ENCODE results near the gene PTPRG.

The PTPRG gene

GRCh38 chr3:62100282-62100989, 539.1 kb downstream of the PTPRG start:
- Histone ChIP-seq H3K4me3 (IDR thresholded peaks at IDR 0.05; ENCODE audit: insufficient read depth, low read depth, low read length) (no peak overlapping the region), H3K4me1 (ENCODE audit: low read depth, poor library complexity, severe bottlenecking) (no peaks in the 10 kb centered on the region), H3K9ac (no peak overlapping the region), H3K36me3 (ENCODE audit: insufficient read depth) (no peaks in the 10 kb centered on the region), H3K4me2 (no peak overlapping the region), H4K20me1 (ENCODE audit: insufficient read depth) (no peaks in the 10 kb centered on the region), H2AFZ (ENCODE audit: low read depth) (no peak overlapping the region), H3K27ac (no peak overlapping the region), H3K79me2 (ENCODE audit: insufficient read depth, low read depth) (no peaks in the 10 kb centered on the region), H3K27me3 (ENCODE audit: insufficient read depth, low read depth) (no peaks in the 10 kb centered on the region)
- TF ChIP-seq, protein P1, sequence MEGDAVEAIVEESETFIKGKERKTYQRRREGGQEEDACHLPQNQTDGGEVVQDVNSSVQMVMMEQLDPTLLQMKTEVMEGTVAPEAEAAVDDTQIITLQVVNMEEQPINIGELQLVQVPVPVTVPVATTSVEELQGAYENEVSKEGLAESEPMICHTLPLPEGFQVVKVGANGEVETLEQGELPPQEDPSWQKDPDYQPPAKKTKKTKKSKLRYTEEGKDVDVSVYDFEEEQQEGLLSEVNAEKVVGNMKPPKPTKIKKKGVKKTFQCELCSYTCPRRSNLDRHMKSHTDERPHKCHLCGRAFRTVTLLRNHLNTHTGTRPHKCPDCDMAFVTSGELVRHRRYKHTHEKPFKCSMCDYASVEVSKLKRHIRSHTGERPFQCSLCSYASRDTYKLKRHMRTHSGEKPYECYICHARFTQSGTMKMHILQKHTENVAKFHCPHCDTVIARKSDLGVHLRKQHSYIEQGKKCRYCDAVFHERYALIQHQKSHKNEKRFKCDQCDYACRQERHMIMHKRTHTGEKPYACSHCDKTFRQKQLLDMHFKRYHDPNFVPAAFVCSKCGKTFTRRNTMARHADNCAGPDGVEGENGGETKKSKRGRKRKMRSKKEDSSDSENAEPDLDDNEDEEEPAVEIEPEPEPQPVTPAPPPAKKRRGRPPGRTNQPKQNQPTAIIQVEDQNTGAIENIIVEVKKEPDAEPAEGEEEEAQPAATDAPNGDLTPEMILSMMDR (conservative IDR thresholded peaks at IDR 0.05; ENCODE audit: low read depth, low read length) = no peak

- Histone ChIP-seq H3K79me2 (ENCODE audit: insufficient read depth, low read depth) (no peaks in the 10 kb centered on the region), H3K36me3 (ENCODE audit: insufficient read depth) (no peaks in the 10 kb centered on the region), H3K4me1 (ENCODE audit: low read depth, poor library complexity, severe bottlenecking) (no peaks in the 10 kb centered on the region), H2AFZ (ENCODE audit: low read depth) (no peak overlapping the region), H3K4me2 (no peak overlapping the region), H3K27ac (no peak overlapping the region), H3K27me3 (ENCODE audit: insufficient read depth, low read depth) (no peaks in the 10 kb centered on the region), H4K20me1 (ENCODE audit: insufficient read depth) (no peaks in the 10 kb centered on the region), H3K9ac (no peak overlapping the region), H3K4me3 (IDR thresholded peaks at IDR 0.05; ENCODE audit: insufficient read depth, low read depth, low read length) (no peak overlapping the region)
- TF ChIP-seq, protein P1 (conservative IDR thresholded peaks at IDR 0.05; ENCODE audit: low read depth, low read length) = no peak
These were observed 540.1 kb downstream of the PTPRG start for GRCh38 chr3:62101488-62101887.

DNA sequence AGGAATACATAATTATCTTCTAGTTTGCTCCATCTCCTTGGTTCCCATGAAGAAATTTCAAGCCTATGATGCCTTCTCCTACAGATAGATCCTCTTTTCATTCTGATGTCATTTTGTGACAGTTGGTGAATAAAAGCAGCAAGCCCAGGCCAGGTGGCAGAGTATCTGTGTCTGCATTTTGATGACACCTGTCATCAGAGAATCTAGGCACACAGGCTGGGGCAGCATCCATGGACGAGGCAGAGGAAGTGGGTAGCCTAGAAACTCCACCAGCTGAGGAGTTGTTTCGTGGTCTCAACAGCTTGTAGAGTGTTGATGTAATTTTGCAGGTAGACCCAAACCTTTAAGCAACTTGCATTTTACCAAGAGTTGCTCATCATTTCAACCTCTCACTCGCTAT, 542.2 kb downstream of the PTPRG start:
- Histone ChIP-seq H4K20me1 (ENCODE audit: insufficient read depth) (no peaks in the 10 kb centered on the region), H3K4me2 (no peak overlapping the region), H3K27me3 (ENCODE audit: insufficient read depth, low read depth) (no peaks in the 10 kb centered on the region), H3K27ac (no peak overlapping the region), H3K4me3 (IDR thresholded peaks at IDR 0.05; ENCODE audit: insufficient read depth, low read depth, low read length) (no peak overlapping the region), H3K36me3 (ENCODE audit: insufficient read depth) (no peaks in the 10 kb centered on the region), H3K79me2 (ENCODE audit: insufficient read depth, low read depth) (no peaks in the 10 kb centered on the region), H3K9ac (no peak overlapping the region), H3K4me1 (ENCODE audit: low read depth, poor library complexity, severe bottlenecking) (no peaks in the 10 kb centered on the region), H2AFZ (ENCODE audit: low read depth) (no peak overlapping the region)
- TF ChIP-seq, protein P1 (conservative IDR thresholded peaks at IDR 0.05; ENCODE audit: low read depth, low read length) = no peak

DNA sequence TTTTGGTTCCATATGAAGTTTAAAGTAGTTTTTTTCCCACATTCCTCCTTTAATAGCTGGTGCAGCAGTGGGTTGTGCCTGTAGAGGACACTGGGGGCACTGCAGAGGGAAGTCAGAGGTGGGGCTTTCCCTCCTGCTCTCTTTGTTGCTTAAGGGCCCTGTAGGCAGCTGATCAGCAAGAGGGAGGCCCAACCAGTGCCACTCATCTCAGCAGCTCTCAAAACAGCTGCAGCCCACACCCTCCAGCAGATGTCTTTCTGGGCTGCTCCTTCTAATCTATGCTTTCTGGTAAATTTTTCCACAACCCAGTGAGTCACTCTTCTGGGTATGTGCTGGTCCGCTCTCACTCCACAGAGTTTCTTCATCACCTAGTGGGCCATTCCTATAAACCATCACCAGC, 548.2 kb downstream of the PTPRG start:
- no peaks in the 10 kb centered on the region for H4K20me1 ChIP-seq (ENCODE audit: insufficient read depth)
- no peaks in the 10 kb centered on the region for H3K27me3 ChIP-seq (ENCODE audit: insufficient read depth, low read depth)
- no peak overlapping the region for H3K9ac ChIP-seq
- no peak overlapping the region for H3K4me3 ChIP-seq (IDR thresholded peaks at IDR 0.05; ENCODE audit: insufficient read depth, low read depth, low read length)
- H3K4me2 ChIP-seq = no peak overlapping the region
- TF ChIP-seq, protein P1 (conservative IDR thresholded peaks at IDR 0.05; ENCODE audit: low read depth, low read length) = no peak
- H2AFZ ChIP-seq (ENCODE audit: low read depth) = no peak overlapping the region
- H3K27ac ChIP-seq = no peak overlapping the region
- H3K4me1 ChIP-seq (ENCODE audit: low read depth, poor library complexity, severe bottlenecking) = no peaks in the 10 kb centered on the region
- H3K79me2 ChIP-seq (ENCODE audit: insufficient read depth, low read depth) = no peaks in the 10 kb centered on the region
- no peaks in the 10 kb centered on the region for H3K36me3 ChIP-seq (ENCODE audit: insufficient read depth)
